ENCODE results near the gene NFKB1. TPM values are rescaled to one million over a fixed set of nuclear protein-coding genes. Genes with fewer than 3 reads are reported as not detected.

The NFKB1 gene
- total and polyA plus RNA-seq, 9 of the 15 experiments (the other 6 are each of a cell fraction or from before 2014, with no cell fraction given): 2.4 to 14.5 (median 10.3) TPM

DNA sequence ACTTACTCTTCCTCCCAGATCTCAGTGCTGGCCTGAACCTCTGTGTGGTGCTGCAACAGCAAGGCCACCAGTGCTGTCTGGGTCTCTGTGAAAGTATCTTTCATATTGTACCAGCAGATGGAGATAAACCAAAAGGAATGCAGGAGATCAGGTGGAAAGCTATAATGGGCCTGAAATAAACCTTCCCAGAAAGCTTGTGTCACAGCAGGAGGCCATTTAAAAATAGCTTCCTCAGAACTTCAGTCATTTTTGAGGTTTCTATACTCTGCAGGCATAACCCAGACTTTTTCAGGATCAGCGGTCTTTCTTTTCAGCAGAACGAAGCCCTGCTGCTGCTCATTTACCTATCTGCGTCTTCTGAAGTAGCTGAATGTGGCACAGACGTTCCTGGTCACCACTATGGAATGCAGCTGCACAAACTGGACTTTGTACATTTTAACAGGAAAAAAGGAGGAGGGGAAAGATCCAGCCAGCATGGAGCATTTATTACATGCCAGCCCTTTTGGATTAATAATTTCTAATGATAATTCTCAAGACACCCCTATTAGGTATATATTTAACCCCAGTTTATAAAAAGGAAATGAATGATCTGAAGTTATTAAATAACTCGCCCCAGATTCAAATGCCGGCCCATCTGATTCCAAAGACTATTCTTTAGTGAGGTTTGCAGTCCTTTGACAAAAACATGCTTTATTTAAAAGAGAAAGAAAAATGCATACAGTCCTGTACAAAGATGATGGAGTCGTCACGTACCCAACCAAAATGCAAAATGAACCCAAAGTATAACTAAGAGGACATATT, 119.7 kb downstream of the NFKB1 start (continued):
- TF ChIP-seq, protein P1, sequence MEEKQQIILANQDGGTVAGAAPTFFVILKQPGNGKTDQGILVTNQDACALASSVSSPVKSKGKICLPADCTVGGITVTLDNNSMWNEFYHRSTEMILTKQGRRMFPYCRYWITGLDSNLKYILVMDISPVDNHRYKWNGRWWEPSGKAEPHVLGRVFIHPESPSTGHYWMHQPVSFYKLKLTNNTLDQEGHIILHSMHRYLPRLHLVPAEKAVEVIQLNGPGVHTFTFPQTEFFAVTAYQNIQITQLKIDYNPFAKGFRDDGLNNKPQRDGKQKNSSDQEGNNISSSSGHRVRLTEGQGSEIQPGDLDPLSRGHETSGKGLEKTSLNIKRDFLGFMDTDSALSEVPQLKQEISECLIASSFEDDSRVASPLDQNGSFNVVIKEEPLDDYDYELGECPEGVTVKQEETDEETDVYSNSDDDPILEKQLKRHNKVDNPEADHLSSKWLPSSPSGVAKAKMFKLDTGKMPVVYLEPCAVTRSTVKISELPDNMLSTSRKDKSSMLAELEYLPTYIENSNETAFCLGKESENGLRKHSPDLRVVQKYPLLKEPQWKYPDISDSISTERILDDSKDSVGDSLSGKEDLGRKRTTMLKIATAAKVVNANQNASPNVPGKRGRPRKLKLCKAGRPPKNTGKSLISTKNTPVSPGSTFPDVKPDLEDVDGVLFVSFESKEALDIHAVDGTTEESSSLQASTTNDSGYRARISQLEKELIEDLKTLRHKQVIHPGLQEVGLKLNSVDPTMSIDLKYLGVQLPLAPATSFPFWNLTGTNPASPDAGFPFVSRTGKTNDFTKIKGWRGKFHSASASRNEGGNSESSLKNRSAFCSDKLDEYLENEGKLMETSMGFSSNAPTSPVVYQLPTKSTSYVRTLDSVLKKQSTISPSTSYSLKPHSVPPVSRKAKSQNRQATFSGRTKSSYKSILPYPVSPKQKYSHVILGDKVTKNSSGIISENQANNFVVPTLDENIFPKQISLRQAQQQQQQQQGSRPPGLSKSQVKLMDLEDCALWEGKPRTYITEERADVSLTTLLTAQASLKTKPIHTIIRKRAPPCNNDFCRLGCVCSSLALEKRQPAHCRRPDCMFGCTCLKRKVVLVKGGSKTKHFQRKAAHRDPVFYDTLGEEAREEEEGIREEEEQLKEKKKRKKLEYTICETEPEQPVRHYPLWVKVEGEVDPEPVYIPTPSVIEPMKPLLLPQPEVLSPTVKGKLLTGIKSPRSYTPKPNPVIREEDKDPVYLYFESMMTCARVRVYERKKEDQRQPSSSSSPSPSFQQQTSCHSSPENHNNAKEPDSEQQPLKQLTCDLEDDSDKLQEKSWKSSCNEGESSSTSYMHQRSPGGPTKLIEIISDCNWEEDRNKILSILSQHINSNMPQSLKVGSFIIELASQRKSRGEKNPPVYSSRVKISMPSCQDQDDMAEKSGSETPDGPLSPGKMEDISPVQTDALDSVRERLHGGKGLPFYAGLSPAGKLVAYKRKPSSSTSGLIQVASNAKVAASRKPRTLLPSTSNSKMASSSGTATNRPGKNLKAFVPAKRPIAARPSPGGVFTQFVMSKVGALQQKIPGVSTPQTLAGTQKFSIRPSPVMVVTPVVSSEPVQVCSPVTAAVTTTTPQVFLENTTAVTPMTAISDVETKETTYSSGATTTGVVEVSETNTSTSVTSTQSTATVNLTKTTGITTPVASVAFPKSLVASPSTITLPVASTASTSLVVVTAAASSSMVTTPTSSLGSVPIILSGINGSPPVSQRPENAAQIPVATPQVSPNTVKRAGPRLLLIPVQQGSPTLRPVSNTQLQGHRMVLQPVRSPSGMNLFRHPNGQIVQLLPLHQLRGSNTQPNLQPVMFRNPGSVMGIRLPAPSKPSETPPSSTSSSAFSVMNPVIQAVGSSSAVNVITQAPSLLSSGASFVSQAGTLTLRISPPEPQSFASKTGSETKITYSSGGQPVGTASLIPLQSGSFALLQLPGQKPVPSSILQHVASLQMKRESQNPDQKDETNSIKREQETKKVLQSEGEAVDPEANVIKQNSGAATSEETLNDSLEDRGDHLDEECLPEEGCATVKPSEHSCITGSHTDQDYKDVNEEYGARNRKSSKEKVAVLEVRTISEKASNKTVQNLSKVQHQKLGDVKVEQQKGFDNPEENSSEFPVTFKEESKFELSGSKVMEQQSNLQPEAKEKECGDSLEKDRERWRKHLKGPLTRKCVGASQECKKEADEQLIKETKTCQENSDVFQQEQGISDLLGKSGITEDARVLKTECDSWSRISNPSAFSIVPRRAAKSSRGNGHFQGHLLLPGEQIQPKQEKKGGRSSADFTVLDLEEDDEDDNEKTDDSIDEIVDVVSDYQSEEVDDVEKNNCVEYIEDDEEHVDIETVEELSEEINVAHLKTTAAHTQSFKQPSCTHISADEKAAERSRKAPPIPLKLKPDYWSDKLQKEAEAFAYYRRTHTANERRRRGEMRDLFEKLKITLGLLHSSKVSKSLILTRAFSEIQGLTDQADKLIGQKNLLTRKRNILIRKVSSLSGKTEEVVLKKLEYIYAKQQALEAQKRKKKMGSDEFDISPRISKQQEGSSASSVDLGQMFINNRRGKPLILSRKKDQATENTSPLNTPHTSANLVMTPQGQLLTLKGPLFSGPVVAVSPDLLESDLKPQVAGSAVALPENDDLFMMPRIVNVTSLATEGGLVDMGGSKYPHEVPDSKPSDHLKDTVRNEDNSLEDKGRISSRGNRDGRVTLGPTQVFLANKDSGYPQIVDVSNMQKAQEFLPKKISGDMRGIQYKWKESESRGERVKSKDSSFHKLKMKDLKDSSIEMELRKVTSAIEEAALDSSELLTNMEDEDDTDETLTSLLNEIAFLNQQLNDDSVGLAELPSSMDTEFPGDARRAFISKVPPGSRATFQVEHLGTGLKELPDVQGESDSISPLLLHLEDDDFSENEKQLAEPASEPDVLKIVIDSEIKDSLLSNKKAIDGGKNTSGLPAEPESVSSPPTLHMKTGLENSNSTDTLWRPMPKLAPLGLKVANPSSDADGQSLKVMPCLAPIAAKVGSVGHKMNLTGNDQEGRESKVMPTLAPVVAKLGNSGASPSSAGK (IDR thresholded peaks at IDR 0.05): no peak
- TF ChIP-seq HNRNPLL (IDR thresholded peaks at IDR 0.05; ENCODE audit: low read depth, low read length, poor library complexity, severe bottlenecking): no peak
- TF ChIP-seq TSC22D4 (tag; IDR thresholded peaks at IDR 0.05): no peak
- no peak for TF ChIP-seq RBBP5 (IDR thresholded peaks at IDR 0.05; ENCODE audit: borderline replicate concordance, insufficient read depth, low read length, poor library complexity, severe bottlenecking)
- no peak for TF ChIP-seq DIDO1 (tag; IDR thresholded peaks at IDR 0.05; ENCODE audit: low read depth)
- TF ChIP-seq POLR3G (IDR thresholded peaks at IDR 0.05; ENCODE audit: extremely low read depth, insufficient read length, insufficient replicate concordance): no peak
- TF ChIP-seq, protein P2, sequence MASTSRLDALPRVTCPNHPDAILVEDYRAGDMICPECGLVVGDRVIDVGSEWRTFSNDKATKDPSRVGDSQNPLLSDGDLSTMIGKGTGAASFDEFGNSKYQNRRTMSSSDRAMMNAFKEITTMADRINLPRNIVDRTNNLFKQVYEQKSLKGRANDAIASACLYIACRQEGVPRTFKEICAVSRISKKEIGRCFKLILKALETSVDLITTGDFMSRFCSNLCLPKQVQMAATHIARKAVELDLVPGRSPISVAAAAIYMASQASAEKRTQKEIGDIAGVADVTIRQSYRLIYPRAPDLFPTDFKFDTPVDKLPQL (IDR thresholded peaks at IDR 0.05; ENCODE audit: extremely low read depth, insufficient read length): no peak
- TF ChIP-seq KLF6 (CRISPR knock-in tag; IDR thresholded peaks at IDR 0.05; ENCODE audit: borderline replicate concordance): no peak
- TF ChIP-seq ZNF146 (CRISPR knock-in tag; IDR thresholded peaks at IDR 0.05; ENCODE audit: unreplicated experiment): no peak
- no peak for TF ChIP-seq ETV5 (CRISPR knock-in tag; IDR thresholded peaks at IDR 0.05; ENCODE audit: low read depth)
- TF ChIP-seq EP300 (IDR thresholded peaks at IDR 0.05; ENCODE audit: low read length): peak; percentile 18; the same call in 1 of the 2 replicates
- TF ChIP-seq MTA1 (IDR thresholded peaks at IDR 0.05; ENCODE audit: borderline replicate concordance): no peak
- TF ChIP-seq RBFOX2 (IDR thresholded peaks at IDR 0.05; ENCODE audit: low read depth, low read length): no peak
- TF ChIP-seq ZNF324 (CRISPR knock-in tag; IDR thresholded peaks at IDR 0.05): no peak
- TF ChIP-seq SIN3B (IDR thresholded peaks at IDR 0.05; ENCODE audit: low read depth): no peak

Data from K562 (cell line).